Stimulated activated memory B cell treated with anti-CD40 and anti-IgM and Interleukin-4, amounts not matched to agents 10 μg/mL and 1 μg/mL and 100 μg/mL, for 72 hours (primary cell): ENCODE data around the gene ARHGEF11.
"Not testable (repeated sequence)": the region's sequence is repeated elsewhere in the genome, so short reads cannot be mapped to it uniquely, and the experiment has no call there.

Source experiments
- ATAC-seq: fragments of 150-1000 bp; cut with Tn5 transposase; 2 replicates; pipeline ENCODE4 v1.10.0; 2021
- H3K27ac Mint-ChIP-seq: one replicate; pipeline ENCODE4 v1.8.0; 2022; ENCODE audit warnings: mild to moderate bottlenecking, mixed read lengths
- H3K27me3 Mint-ChIP-seq: one replicate; pipeline ENCODE4 v1.8.0; 2022; ENCODE audit warnings: mixed read lengths
- H3K36me3 Mint-ChIP-seq: one replicate; pipeline ENCODE4 v1.8.0; 2022; ENCODE audit warnings: mixed read lengths
- H3K4me1 Mint-ChIP-seq: one replicate; pipeline ENCODE4 v1.8.0; 2022; ENCODE audit warnings: mixed read lengths
- H3K4me3 Mint-ChIP-seq: one replicate; pipeline ENCODE4 v1.8.0; 2022; ENCODE audit warnings: mild to moderate bottlenecking, moderate library complexity, mixed read lengths
- H3K9me3 Mint-ChIP-seq: one replicate; pipeline ENCODE4 v1.8.0; 2022; ENCODE audit warnings: mixed read lengths

ARHGEF11 gene

GRCh38 chr1:157080714-157081113, 35.2 kb upstream of the ARHGEF11 start:
- H3K9me3 Mint-ChIP-seq, result no peaks in the 10 kb centered on the region
- no peak overlapping the region for H3K4me3 Mint-ChIP-seq
- H3K36me3 Mint-ChIP-seq, result no peaks in the 10 kb centered on the region
- no peak overlapping the region for H3K27ac Mint-ChIP-seq
- no peak for ATAC-seq
- no peaks in the 10 kb centered on the region for H3K4me1 Mint-ChIP-seq
- peaks cover 21% of the 10 kb centered on the region for H3K27me3 Mint-ChIP-seq

GRCh38 chr1:157077394-157077793, 31.9 kb upstream of the ARHGEF11 start:
- ATAC-seq, result no peak
- H3K27me3 Mint-ChIP-seq, result peaks cover 32% of the 10 kb centered on the region
- no peak overlapping the region for H3K4me3 Mint-ChIP-seq
- peaks cover 9% of the 10 kb centered on the region for H3K4me1 Mint-ChIP-seq
- no peaks in the 10 kb centered on the region for H3K9me3 Mint-ChIP-seq
- H3K36me3 Mint-ChIP-seq, result no peaks in the 10 kb centered on the region
- no peak overlapping the region for H3K27ac Mint-ChIP-seq

DNA sequence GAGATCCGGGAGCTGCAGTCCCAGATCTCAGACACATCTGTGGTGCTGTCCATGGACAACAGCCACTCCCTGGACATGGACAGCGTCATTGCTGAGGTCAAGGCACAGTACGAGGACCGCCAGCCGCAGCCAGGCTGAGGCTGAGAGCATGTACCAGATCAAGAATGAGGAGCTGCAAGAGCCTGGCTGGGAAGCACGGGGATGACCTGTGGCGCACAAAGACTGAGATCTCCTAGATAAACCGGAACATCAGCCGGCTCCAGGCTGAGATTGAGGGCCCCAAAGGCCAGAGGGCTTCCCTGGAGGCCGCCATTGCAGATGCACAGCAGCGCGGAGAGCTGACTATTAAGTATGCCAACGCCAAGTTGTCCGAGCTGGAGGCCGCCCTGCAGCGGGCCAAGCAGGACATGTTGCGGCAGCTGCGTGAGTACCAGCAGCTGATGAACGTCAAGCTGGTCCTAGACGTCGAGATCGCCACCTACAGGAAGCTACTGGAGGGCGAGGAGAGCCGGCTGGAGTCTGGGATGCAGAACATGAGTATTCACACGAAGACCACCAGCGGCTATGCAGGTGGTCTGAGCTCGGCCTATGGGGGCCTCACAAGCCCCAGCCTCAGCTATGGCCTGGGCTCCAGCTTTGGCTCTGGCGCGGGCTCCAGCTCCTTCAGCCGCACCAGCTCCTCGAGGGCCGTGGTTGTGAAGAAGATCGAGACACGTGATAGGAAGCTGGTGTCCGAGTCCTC, 28.6 kb upstream of the ARHGEF11 start:
- Mint-ChIP-seq H3K27ac (no peak overlapping the region), H3K27me3 (peaks cover 28% of the 10 kb centered on the region), H3K9me3 (no peaks in the 10 kb centered on the region), H3K4me3 (no peak overlapping the region), H3K36me3 (no peaks in the 10 kb centered on the region), H3K4me1 (peaks cover 9% of the 10 kb centered on the region)
- no peak for ATAC-seq

- ATAC-seq, result no peak
- H3K36me3 Mint-ChIP-seq, result no peaks in the 10 kb centered on the region
These were observed 24.1 kb upstream of the ARHGEF11 start for GRCh38 chr1:157069601-157070000.

DNA sequence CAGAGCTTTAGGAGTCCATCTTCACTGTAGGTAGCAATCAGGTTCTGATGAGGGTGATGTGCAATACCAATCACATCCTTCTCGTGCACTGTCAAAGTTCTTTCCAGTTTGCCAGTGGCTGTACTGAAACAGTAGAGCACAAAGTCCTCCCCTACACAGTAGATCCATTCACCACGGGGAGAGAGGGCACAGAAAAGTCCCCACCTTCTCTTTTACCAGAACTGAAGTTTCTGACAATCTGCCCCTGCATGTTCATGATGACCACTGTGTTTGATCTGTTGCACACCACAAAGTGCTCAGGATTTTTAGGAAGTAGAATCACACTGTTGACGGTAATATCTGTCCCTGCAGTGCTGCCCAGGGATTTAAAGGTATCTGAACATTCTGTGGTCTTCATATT, 13.7 kb upstream of the ARHGEF11 start:
- H3K36me3 Mint-ChIP-seq, ATAC-seq, H3K27ac Mint-ChIP-seq, H3K4me3 Mint-ChIP-seq, H3K9me3 Mint-ChIP-seq, H3K4me1 Mint-ChIP-seq: not testable (repeated sequence)
- H3K27me3 Mint-ChIP-seq, result peaks cover 56% of the 10 kb centered on the region

More at GRCh38 chr1:157069601-157070000, 24.1 kb upstream of the ARHGEF11 start:
- Mint-ChIP-seq H3K27ac (no peak overlapping the region), H3K4me1 (peaks cover 8% of the 10 kb centered on the region), H3K27me3 (peaks cover 52% of the 10 kb centered on the region), H3K9me3 (no peaks in the 10 kb centered on the region), H3K4me3 (no peak overlapping the region)

GRCh38 chr1:157056269-157056668, 10.7 kb upstream of the ARHGEF11 start:
- Mint-ChIP-seq H3K27me3 (peaks cover 61% of the 10 kb centered on the region), H3K27ac (no peak overlapping the region), H3K36me3 (no peaks in the 10 kb centered on the region), H3K4me1 (no peaks in the 10 kb centered on the region), H3K4me3 (no peak overlapping the region), H3K9me3 (peaks cover 9% of the 10 kb centered on the region)
- ATAC-seq, result no peak

GRCh38 chr1:157055729-157056128, 10.2 kb upstream of the ARHGEF11 start:
- not testable (repeated sequence) for H3K9me3 Mint-ChIP-seq, H3K36me3 Mint-ChIP-seq, H3K4me1 Mint-ChIP-seq, H3K4me3 Mint-ChIP-seq, H3K27ac Mint-ChIP-seq, ATAC-seq
- peaks cover 61% of the 10 kb centered on the region for H3K27me3 Mint-ChIP-seq

DNA sequence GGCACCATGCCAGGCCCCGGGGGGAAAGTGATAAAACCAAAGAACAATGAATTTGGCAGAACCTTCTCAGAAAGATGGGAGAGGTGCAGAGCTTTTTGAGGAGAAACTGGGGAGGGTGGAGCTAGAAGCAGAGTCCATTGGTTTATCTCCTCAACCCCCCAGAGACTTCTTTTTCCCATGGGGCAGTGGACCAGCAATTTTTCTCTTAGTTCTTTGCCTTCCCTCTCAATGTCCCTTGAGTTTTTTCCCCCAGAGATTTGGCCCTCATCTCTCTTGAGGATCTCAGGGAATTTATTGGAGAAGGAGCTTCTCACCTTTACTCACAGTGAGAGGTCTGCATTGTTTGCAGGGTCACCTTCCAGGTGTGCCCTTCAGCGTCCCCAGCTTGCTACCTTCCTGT, 5.3 kb upstream of the ARHGEF11 start:
- no peak for ATAC-seq
- Mint-ChIP-seq H3K9me3 (peaks cover 7% of the 10 kb centered on the region), H3K4me3 (no peak overlapping the region), H3K27ac (no peak overlapping the region), H3K4me1 (peaks cover 7% of the 10 kb centered on the region), H3K36me3 (no peaks in the 10 kb centered on the region), H3K27me3 (peaks cover 73% of the 10 kb centered on the region)

DNA sequence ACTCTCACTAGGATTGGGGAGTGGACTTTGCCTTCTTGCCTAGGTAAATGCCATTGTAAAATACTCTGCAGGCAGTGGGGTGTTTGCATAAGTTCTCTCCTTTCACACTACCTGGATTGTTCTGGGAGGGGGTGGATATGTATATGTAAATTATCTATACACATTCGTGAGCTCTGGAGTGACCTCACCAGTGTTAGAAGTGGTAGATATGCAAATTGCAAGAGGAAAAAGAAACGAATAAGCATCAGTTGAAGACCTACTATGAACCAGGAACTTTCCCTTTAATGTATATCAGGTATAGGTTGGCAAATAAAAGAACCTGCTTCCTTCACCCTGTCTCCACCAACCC, 1.5 kb upstream of the ARHGEF11 start:
- H3K36me3 Mint-ChIP-seq, result no peaks in the 10 kb centered on the region
- no peak overlapping the region for H3K4me3 Mint-ChIP-seq
- peaks cover 7% of the 10 kb centered on the region for H3K9me3 Mint-ChIP-seq
- H3K27me3 Mint-ChIP-seq, result peaks cover 86% of the 10 kb centered on the region
- H3K4me1 Mint-ChIP-seq, result peaks cover 15% of the 10 kb centered on the region
- no peak for ATAC-seq
- H3K27ac Mint-ChIP-seq, result no peak overlapping the region

GRCh38 chr1:157044326-157044725, 1.2 kb downstream of the ARHGEF11 start:
- H3K4me3 Mint-ChIP-seq, result no peak overlapping the region
- H3K27me3 Mint-ChIP-seq, result peaks cover 70% of the 10 kb centered on the region
- no peaks in the 10 kb centered on the region for H3K9me3 Mint-ChIP-seq
- H3K27ac Mint-ChIP-seq, result no peak overlapping the region
- no peaks in the 10 kb centered on the region for H3K36me3 Mint-ChIP-seq
- no peak for ATAC-seq
- H3K4me1 Mint-ChIP-seq, result peaks cover 15% of the 10 kb centered on the region

DNA sequence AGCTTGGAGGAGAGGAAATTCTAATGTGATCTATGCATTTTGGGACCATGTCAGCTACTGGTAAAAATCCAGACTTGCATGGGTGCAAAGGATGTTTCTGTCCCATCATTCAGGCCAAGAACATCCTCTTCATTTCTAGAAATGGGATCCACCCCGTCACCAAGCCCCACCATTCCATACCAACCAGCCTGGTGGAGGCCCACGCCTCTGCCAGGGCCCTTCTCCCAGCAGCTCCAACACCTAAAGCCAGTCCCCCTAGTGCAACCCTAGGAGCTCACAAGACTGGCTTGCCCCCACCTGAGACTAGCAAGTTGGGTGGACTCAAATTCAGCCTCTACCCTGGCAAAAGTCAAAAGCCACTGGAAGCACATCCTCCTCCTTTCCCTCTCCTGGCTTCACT, 1.9 kb downstream of the ARHGEF11 start:
- no peak for ATAC-seq
- Mint-ChIP-seq H3K9me3 (no peaks in the 10 kb centered on the region), H3K27ac (no peak overlapping the region), H3K36me3 (no peaks in the 10 kb centered on the region), H3K27me3 (peaks cover 71% of the 10 kb centered on the region), H3K4me1 (peaks cover 15% of the 10 kb centered on the region), H3K4me3 (no peak overlapping the region)

- H3K27ac Mint-ChIP-seq, result no peak overlapping the region
- no peaks in the 10 kb centered on the region for H3K36me3 Mint-ChIP-seq
- H3K9me3 Mint-ChIP-seq, result no peaks in the 10 kb centered on the region
- H3K4me3 Mint-ChIP-seq, result no peak overlapping the region
- H3K4me1 Mint-ChIP-seq, result peaks cover 15% of the 10 kb centered on the region
- H3K27me3 Mint-ChIP-seq, result peaks cover 71% of the 10 kb centered on the region
- no peak for ATAC-seq
These were observed 2.7 kb downstream of the ARHGEF11 start for GRCh38 chr1:157042846-157043245.

DNA sequence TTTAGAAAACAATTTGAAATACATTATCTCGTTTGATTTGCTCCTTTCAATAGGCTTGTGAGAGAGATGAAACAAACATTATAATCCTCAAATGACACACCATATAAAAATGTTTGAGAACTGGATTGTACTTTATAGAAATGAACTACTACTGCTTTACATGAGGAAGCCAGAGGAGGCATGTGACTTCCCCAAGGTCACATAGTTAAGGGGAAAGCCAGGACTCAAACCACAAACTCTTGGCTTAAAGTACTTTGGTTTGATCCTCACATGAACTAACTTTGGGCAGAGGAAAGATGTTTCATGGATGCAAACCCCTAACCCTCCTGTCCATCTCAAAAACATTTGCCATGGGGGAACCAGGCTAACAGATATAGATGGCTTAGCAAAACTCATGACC, 4.7 kb downstream of the ARHGEF11 start:
- no peak overlapping the region for H3K4me3 Mint-ChIP-seq
- ATAC-seq, result no peak
- H3K27ac Mint-ChIP-seq, result no peak overlapping the region
- no peaks in the 10 kb centered on the region for H3K9me3 Mint-ChIP-seq
- H3K36me3 Mint-ChIP-seq, result no peaks in the 10 kb centered on the region
- peaks cover 64% of the 10 kb centered on the region for H3K27me3 Mint-ChIP-seq
- peaks cover 8% of the 10 kb centered on the region for H3K4me1 Mint-ChIP-seq

GRCh38 chr1:157035121-157035520, 10.4 kb downstream of the ARHGEF11 start:
- Mint-ChIP-seq H3K36me3 (no peaks in the 10 kb centered on the region), H3K4me1 (no peaks in the 10 kb centered on the region), H3K27me3 (peaks cover 45% of the 10 kb centered on the region), H3K9me3 (no peaks in the 10 kb centered on the region), H3K4me3 (no peak overlapping the region), H3K27ac (no peak overlapping the region)
- ATAC-seq, result no peak

GRCh38 chr1:157034137-157034800, 11.3 kb downstream of the ARHGEF11 start:
- Mint-ChIP-seq H3K4me3 (no peak overlapping the region), H3K36me3 (no peaks in the 10 kb centered on the region), H3K9me3 (no peaks in the 10 kb centered on the region), H3K27me3 (peaks cover 44% of the 10 kb centered on the region), H3K27ac (no peak overlapping the region), H3K4me1 (no peaks in the 10 kb centered on the region)
- ATAC-seq, result no peak

DNA sequence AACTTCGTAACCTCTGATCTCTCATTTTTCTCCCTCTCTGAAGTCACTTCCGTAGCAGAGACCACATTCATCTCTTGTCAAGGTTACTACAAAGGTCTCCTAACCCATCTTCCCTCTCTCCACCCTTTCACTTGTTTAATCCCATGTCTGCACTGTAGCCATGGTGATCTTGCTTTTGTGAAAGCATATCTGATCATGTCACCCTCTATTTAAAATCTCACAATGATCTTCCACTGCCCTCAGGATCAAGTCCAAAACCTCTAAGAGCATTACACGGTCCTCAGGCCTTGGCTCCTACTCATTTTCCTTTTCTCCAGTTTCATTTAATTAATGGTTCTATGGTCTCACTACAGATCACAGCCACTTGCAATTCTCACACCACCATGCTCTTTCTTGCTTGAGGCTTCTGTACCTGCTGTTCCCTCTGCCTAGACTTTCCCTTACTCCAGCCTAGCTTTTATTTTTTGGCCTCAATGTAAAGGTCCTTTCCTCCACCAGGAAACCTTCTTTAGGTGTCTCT, 12.1 kb downstream of the ARHGEF11 start:
- H3K27me3 Mint-ChIP-seq, result peaks cover 36% of the 10 kb centered on the region
- ATAC-seq, result no peak
- H3K4me1 Mint-ChIP-seq, result no peaks in the 10 kb centered on the region
- no peaks in the 10 kb centered on the region for H3K9me3 Mint-ChIP-seq
- no peak overlapping the region for H3K4me3 Mint-ChIP-seq
- no peak overlapping the region for H3K27ac Mint-ChIP-seq
- no peaks in the 10 kb centered on the region for H3K36me3 Mint-ChIP-seq
